Kasumi-1 (cell line): ENCODE data around the gene HMGCL.
A peak's percentile ranks its signal among the peaks of the same experiment; 100 is the strongest.

Experiments used
- DNase-seq, 2 experiments: peaks; one replicate each; lab custom pipeline; 2025; lab: John Stamatoyannopoulos, UW

HMGCL gene

DNA sequence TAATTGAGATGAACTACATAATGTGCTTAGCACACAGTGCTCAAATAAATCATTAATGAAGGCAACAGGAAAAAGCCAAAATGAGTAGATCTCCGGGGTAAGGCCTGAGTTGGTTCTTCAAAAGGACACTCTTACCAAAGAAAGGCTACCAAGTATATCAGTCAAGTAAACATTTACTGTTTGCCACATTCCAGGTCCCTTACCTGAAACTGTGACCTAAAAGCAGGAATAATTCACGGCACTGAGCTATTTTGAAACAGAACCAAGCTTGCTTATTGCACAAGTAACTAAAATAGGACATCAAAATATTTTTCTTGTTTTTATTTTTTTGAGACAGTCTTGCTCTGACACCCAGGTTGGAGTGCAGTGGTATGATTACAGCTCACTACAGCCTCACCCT lies 49.0 kb downstream of the HMGCL start:
- DNase-seq, result no peak

GRCh38 chr1:23774174-23774880 lies 50.9 kb downstream of the HMGCL start:
- no peak for DNase-seq

GRCh38 chr1:23772854-23773242 lies 52.4 kb downstream of the HMGCL start:
- no peak for DNase-seq

DNA sequence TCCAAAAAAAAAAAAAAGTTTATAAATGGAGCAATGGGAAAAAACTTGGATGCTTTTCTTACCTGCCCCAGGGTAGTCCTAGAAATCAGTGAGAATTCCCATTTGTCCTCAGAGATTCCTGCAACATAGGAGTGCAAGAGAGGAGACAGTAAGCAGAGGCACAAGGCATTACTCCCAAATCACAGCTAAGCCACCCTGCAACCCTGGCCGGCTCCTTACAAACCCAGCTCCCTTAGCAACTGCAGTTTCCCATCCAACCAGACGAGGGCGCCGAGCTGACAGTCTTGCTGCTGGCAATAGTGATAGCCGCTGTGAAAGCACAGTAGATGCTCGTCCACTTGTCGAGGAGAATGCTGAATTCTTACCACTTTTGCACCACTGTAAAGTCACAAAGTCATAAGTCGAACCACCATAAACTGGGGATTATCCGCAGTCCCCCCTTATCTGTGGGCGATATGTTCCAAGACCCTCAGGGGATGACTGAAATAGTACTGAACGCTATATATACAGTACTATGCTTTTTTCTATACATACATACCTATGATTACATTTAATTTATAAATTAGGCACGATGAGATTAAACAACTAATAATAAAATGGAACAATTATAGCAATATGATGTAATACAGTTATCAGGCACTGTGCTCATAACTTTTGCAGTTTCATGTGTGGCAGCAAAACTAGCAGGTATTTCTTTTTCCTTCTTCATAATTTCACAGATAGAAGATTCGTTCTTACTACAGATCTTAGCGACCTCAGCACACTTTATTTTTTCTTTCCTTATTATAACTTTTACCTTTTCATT lies 53.0 kb downstream of the HMGCL start:
- DNase-seq, result peak; percentile 77 to 87

DNA sequence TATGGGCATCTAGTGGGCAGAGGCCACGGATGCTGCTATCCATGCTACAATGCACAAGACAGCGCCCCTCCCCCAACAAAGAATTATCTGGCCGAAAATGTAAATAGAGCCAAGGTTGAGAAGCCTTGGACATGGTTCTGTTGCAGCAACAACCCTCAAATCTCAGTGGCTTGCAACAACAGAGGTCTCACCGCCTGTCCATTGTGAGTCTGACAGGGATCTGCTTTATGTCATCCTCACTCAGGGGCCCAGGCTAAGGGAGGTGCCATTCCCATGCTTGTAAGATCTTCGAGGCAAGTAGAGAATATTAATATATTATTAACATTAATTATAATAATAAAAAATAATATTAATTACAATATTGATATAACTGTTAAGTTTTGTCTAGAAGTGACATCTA lies 56.5 kb downstream of the HMGCL start:
- no peak for DNase-seq

GRCh38 chr1:23763041-23763577 lies 62.1 kb downstream of the HMGCL start:
- no peak for DNase-seq

GRCh38 chr1:23759277-23759676 lies 66.0 kb downstream of the HMGCL start:
- DNase-seq, result no peak

GRCh38 chr1:23757812-23758211 lies 67.4 kb downstream of the HMGCL start:
- DNase-seq, result no peak

- no peak for DNase-seq
These were observed 68.6 kb downstream of the HMGCL start for GRCh38 chr1:23756676-23757075.

DNA sequence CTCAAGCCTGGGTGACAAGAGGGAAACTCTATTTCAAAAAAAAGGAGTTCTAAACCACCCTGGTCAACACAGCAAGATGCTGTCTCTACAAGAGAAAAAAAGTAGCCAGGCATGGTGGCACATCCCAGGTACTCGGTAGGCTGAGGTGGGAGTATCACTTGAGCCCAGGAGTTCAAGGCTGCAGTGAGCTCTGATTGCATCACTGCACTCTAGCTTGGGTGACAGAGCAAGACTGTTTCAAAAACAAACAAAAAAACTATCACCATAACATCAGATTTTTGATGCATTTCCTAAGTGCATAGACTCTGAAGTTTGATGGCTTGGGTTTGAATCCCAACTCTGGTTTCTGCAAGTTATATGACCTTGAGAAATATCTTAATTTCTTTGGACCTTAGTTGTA lies 72.3 kb downstream of the HMGCL start:
- no peak for DNase-seq
